GM18951 (cell line): ENCODE results near the gene VPS13C.
"Not testable (repeated sequence)": the region's sequence is repeated elsewhere in the genome, so short reads cannot be mapped to it uniquely, and the experiment has no call there.

Experiments used
- POLR2A ChIP-seq: IDR thresholded peaks from 4 replicates; pipeline ENCODE4 v1.6.1; 2011; ENCODE audit warnings: mild to moderate bottlenecking; ENCODE audit not compliant: insufficient read length, insufficient read depth; ENCODE audit errors: extremely low read depth
- in situ Hi-C: fragments of 300-500 bp; cut with MboI; formaldehyde crosslinking; loops from one replicate; pipeline ENCODE4 v1.12.0; 2022; ENCODE audit warnings: low sequenced_read_pairs, mixed read lengths, inconsistent platforms; ENCODE audit not compliant: unreplicated experiment

The VPS13C gene

GRCh38 chr15:62063825-62064635 lies 3.8 kb upstream of the VPS13C start:
- no peak for TF ChIP-seq POLR2A
- in situ Hi-C loops = no loop called here

GRCh38 chr15:62060896-62061280 lies 641 bp upstream of the VPS13C start:
- in situ Hi-C loops = no loop called here
- no peak for TF ChIP-seq POLR2A

DNA sequence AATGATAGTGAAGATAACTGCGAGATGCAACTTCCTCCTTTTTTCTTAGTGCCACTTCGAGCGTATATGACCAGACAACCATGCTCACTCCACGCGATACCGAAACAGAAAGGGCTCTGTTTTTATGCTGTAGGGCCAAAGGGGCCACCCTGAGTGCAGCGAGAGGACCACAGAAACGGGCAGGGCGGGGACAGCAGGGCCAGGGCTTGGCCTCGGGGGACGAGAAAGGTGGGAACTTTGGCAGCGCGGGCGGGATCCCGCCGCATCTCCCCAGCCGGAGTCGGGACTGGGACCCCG lies 483 bp downstream of the VPS13C start:
- in situ Hi-C loops = no loop called here
- no peak for TF ChIP-seq POLR2A

DNA sequence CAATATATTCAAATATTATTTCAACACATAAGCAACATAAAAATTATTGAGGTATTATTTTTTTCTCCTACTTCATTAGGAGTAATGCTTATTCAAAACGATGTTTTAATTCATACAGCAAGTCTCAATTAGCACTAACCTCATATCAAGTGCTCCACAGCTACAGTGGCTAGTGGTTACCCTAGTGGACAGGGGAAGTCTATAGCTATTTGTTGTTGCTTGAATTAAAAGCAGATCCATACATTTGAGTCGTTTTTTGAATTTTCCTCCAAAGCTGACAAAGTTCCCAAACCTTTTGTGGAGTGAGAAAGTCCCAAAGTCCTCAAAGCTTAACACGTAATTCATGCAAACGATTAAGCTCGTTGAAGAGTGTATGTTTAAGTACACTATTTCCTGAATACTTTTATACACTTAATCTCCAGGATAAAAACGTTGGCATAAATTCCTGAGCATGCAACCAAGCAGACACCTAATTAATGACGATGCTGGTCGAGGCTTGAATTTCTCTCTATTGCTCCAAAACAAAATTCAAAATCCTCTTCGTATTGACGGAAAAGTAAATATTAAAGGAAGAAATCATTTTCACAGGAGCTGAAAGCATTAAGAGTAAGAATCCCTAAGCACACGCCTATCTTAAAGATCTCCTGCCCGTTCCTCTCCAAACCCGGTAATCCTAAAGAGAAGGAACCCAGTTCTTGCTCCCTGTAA lies 985 bp downstream of the VPS13C start:
- in situ Hi-C loops = no loop called here
- no peak for TF ChIP-seq POLR2A

DNA sequence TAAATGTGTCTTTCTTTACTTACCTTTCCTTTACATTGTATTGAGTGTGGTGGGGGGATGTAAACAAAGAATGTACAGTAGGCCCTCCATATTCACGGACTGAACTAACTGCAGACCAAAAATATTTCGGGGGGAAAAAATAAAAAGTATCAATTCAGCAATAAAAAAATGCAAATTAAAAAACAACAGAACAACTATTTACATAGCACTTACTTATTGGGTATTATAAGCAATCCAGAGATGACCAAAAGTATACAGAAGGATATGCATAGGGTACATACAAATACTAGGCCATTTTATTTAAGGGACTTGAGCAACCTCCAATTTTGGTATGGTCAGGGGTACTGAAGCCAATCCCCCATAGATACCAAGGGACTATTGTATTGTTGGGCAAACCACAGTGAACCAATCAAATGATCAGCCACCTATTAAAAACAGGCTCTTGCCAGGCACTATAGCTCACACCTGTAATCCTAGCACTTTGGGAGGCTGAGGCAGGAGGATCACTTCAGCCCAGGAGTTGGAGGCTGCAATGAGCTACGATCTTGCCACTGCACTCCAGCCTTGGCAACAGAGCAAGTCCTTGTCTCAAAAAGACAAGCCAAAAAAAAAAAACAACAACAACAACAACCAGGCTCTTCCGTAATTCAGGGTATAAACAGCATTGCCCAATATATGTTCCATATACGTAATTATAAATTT lies 1.8 kb downstream of the VPS13C start:
- no peak for TF ChIP-seq POLR2A
- in situ Hi-C loops = no loop called here

GRCh38 chr15:62057341-62057980 lies 2.8 kb downstream of the VPS13C start:
- in situ Hi-C loops = no loop called here
- TF ChIP-seq POLR2A = no peak

DNA sequence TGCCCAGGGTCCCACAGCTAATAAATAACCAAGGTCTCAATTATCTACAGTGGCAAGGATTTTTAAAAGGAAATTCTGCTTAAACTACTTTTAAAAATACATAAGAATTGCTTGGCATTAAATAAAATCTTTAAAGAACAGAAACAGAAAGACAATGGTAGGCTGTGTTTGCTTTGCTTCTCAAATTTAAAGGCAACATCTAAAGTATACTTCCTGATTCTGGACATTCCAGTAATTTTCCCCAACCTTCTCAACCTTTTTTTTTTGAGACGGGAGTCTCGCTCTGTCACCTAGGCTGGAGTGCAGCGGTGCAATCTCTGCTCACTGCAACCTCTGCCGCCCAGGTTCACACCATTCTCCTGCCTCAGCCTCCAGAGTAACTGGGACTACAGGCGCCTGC lies 5.3 kb downstream of the VPS13C start:
- in situ Hi-C loops = no loop called here
- TF ChIP-seq POLR2A = no peak

DNA sequence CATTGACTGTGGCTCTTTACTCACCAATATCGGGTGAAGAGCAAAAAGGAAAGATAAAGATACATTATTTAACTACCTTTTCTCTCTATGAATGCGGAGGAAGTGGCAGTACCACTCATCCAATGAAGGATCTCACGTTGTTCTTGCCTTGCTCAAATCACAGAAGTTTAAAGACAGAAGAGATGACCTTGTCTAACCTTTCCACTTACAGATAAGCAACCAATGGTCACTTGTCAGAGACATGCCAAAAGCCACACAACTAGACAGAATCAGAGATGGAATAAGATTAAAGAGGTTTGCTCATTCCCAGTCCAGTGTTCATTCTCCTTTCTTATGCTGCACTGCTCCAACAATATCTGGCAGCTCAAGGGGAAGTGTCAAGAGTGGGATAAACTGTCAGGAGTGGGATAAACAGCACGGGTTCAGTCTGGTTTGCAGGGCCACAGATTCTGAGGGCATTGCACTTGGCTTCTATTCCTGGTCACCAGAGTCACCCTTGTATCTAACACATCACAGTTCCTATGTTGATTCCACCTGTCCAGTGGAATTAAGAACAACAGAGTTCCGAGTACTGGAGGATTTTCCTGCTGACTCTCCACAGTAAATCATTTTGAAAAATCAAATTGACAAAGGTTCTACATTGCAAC lies 6.7 kb downstream of the VPS13C start:
- in situ Hi-C loops = no loop called here
- TF ChIP-seq POLR2A = no peak

DNA sequence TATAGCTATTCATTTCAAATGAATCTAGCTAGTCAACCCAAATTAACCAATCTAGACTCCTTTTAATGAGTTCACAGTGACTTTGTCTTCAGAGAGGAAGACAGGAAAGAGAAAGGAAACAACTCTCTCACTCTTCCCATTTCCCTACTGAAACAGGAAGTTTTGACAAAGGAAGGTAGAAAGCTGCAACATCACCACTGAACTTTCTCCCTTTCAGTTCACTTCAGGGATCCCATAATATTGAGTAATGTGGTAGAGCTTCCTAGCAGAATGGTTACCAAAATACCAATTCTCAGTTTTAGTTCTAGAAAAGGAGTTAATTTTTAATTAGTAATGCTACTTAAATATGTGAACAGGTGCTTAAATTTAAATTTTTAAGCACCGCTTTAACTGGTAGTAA lies 7.5 kb downstream of the VPS13C start:
- TF ChIP-seq POLR2A = no peak
- in situ Hi-C loops = no loop called here

DNA sequence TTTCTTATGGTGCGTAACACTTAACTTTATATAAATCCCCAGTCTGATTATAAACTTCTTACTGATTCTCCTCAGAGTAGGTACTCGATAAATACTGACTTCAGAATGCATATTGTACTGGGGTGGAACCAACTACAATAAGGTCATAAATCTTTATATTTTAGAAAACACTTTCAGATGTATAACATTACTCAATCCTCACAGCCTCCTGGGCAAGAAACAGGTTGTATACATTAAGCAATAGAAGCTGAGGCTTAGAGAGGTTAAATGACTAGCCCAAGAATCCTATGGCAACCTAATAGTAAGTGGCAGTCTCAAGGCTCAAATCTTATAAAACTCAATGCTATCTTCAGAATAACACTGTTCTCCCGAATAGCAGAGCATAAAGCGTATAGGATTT lies 9.1 kb downstream of the VPS13C start:
- in situ Hi-C loops = no loop called here

DNA sequence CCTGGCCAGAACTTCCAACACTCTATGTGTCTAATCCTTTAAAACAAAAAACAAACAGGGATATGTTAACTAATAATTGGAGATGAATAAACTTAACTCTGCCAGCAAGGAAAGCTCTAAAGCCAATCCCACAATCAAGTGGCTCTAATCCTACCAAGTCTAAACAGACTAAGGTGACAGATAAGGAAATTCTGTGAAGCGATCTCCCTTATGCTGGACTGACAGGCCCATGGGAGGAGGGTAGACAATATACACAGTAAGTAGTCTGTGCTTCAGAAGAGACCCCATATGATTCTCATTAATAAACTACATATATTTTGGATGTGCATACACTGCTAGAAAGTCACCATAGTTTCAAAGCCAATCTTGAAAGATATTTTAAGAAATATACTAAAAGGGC lies 10.1 kb downstream of the VPS13C start:
- in situ Hi-C loops = no loop called here
- TF ChIP-seq POLR2A = no peak

More for the DNA sequence above, 9.1 kb downstream of the VPS13C start:
- no peak for TF ChIP-seq POLR2A

DNA sequence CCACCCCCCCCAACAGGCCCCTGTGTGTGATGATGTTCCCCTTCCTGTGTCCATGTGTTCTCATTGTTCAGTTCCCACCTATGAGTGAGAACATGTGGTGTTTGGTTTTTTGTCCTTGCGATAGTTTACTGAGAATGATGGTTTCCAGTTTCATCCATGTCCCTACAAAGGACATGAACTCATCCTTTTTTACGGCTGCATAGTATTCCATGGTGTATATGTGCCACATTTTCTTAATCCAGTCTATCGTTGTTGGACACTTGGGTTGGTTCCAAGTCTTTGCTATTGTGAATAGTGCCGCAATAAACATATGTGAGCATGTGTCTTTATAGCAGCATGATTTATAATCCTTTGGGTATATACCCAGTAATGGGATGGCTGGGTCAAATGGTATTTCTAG lies 12.0 kb downstream of the VPS13C start:
- in situ Hi-C loops = not testable (repeated sequence)

GRCh38 chr15:62047282-62047827 lies 12.9 kb downstream of the VPS13C start:
- in situ Hi-C loops = no loop called here
- no peak for TF ChIP-seq POLR2A
